Fibroblast of skin of right quadriceps (primary cell): ENCODE measurements around the gene TNS3.
A peak's percentile ranks its signal among the peaks of the same experiment; 100 is the strongest.

Source experiments
- DNase-seq: peaks from one replicate; pipeline ENCODE4 v3.0.0-alpha.2; 2013

The TNS3 gene

GRCh38 chr7:47400741-47401206 lies 181.1 kb downstream of the TNS3 start:
- no peak for DNase-seq

GRCh38 chr7:47400001-47400400 lies 181.9 kb downstream of the TNS3 start:
- no peak for DNase-seq

- DNase-seq = no peak
Observed at GRCh38 chr7:47394751-47395252, 187.1 kb downstream of the TNS3 start.

GRCh38 chr7:47394216-47394615 lies 187.7 kb downstream of the TNS3 start:
- no peak for DNase-seq

- DNase-seq = no peak
Observed at GRCh38 chr7:47393406-47393805, 188.5 kb downstream of the TNS3 start.

GRCh38 chr7:47392241-47392759 lies 189.6 kb downstream of the TNS3 start:
- peak; percentile 91 for DNase-seq

GRCh38 chr7:47391726-47392125 lies 190.2 kb downstream of the TNS3 start:
- DNase-seq = no peak

GRCh38 chr7:47390914-47391313 lies 191.0 kb downstream of the TNS3 start:
- no peak for DNase-seq

- no peak for DNase-seq
Observed at GRCh38 chr7:47389923-47390630, 191.8 kb downstream of the TNS3 start.

- DNase-seq = no peak
Observed at GRCh38 chr7:47389171-47389922, 192.6 kb downstream of the TNS3 start.

GRCh38 chr7:47387506-47387905 lies 194.4 kb downstream of the TNS3 start:
- no peak for DNase-seq

- no peak for DNase-seq
Observed at GRCh38 chr7:47386273-47386835, 195.6 kb downstream of the TNS3 start.

- DNase-seq = no peak
Observed at GRCh38 chr7:47385536-47386125, 196.3 kb downstream of the TNS3 start.

- DNase-seq = no peak
Observed at GRCh38 chr7:47384755-47385535, 197.0 kb downstream of the TNS3 start.

GRCh38 chr7:47383696-47384445 lies 198.0 kb downstream of the TNS3 start:
- DNase-seq = no peak

- DNase-seq = peak; percentile 72
Observed at GRCh38 chr7:47383072-47383471, 198.8 kb downstream of the TNS3 start.

- no peak for DNase-seq
Observed at GRCh38 chr7:47382200-47382599, 199.7 kb downstream of the TNS3 start.

GRCh38 chr7:47381134-47381495 lies 200.8 kb downstream of the TNS3 start:
- no peak for DNase-seq

GRCh38 chr7:47380325-47381133 lies 201.4 kb downstream of the TNS3 start:
- DNase-seq = peak; percentile 38

GRCh38 chr7:47379629-47380324 lies 202.1 kb downstream of the TNS3 start:
- DNase-seq = peak; percentile 82
